Testis (tissue), 2 donors: ENCODE results near the gene TTBK1.

ENCODE experiments used
- POLR2A ChIP-seq: fragments of 450-650 bp; IDR thresholded peaks from one replicate; pipeline ENCODE4 v1.6.1; 2017; ENCODE audit warnings: antibody characterized with exemption, mild to moderate bottlenecking, moderate library complexity
- TF ChIP-seq, protein P1 (sequence below), 3 experiments: fragments of 450-650 bp in 2 of 3; fragments of 200-600 bp in 1 of 3; sonication (generic) in 1 of 3; IDR thresholded peaks; one replicate each; pipeline ENCODE4 v1.5.1; 2016 to 2019; ENCODE audit warnings: antibody characterized with exemption in 3 of 3, mild to moderate bottlenecking in 2 of 3, moderate library complexity in 1 of 3

DNA sequence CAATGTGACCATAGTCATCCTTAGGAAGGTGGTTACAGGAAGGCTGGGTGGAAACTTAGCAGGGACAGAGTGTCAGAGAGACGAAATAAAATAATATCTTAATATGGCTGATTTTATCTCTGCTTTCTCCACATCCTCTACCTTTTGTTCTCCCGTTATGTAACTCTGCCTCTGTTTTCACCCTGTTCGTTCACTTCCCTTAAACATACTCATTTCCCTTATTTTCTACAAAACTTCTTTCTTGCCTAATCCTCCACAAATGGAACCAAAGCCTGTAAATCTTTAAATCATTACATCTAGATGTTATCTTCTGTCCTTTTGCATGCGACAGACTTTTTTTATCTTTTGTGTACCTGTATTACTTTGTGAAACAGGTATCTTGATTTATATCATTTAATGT is 88.6 kb downstream of the TTBK1 start:
- TF ChIP-seq, protein P1, sequence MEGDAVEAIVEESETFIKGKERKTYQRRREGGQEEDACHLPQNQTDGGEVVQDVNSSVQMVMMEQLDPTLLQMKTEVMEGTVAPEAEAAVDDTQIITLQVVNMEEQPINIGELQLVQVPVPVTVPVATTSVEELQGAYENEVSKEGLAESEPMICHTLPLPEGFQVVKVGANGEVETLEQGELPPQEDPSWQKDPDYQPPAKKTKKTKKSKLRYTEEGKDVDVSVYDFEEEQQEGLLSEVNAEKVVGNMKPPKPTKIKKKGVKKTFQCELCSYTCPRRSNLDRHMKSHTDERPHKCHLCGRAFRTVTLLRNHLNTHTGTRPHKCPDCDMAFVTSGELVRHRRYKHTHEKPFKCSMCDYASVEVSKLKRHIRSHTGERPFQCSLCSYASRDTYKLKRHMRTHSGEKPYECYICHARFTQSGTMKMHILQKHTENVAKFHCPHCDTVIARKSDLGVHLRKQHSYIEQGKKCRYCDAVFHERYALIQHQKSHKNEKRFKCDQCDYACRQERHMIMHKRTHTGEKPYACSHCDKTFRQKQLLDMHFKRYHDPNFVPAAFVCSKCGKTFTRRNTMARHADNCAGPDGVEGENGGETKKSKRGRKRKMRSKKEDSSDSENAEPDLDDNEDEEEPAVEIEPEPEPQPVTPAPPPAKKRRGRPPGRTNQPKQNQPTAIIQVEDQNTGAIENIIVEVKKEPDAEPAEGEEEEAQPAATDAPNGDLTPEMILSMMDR (IDR thresholded peaks at IDR 0.05), result no peak
- no peak for TF ChIP-seq POLR2A
